HepG2 (cell line): ENCODE results near the gene CFTR. TPM values are rescaled to one million over a fixed set of nuclear protein-coding genes. Genes with fewer than 3 reads are reported as not detected.

Experiments used
- ATAC-seq: fragments of 200-7000 bp; cut with Tn5 transposase; 3 replicates; pipeline ENCODE4 v1.9.1; 2020; ENCODE audit warnings: mild to moderate bottlenecking, moderate library complexity
- BruUV-seq: library from RNA; stranded (reverse); fragments of 400-500 nt; replicated peaks from 2 replicates; lab custom pipeline; 2021; lab: Mats Ljungman, UMichigan
- CTCF ChIA-PET: fragments of 300-600 bp; formaldehyde crosslinking; extraction: SDS; loops from one replicate; lab custom pipeline; 2021; ENCODE audit warnings: low total read pairs, inconsistent platforms, low intra/inter-chr PET ratio; lab: Yijun Ruan, JAX
- POLR2A ChIA-PET: fragments of 350-600 bp; sonication (Branson Sonifier 250); formaldehyde crosslinking; loops from one replicate; lab custom pipeline; 2020; ENCODE audit warnings: antibody characterized with exemption, inconsistent platforms; lab: Yijun Ruan, JAX
- DNase-seq: peaks from one replicate; pipeline ENCODE4 v3.0.0-alpha.2; 2015; ENCODE audit warnings: low spot score
- FAIRE-seq: peaks from 3 replicates; lab custom pipeline; 2011; peaks lifted over from hg19 to GRCh38; lab: Jason Lieb, UNC
- H2AFZ ChIP-seq: one replicate; pipeline ENCODE4 v1.6.1; 2011; ENCODE audit warnings: low read length, inconsistent platforms
- H3K27ac ChIP-seq: fragments of 300-600 bp; 3 replicates; pipeline ENCODE4 v1.8.0; 2011; ENCODE audit warnings: mixed run types, mild to moderate bottlenecking, mixed read lengths, low read length, inconsistent platforms; ENCODE audit not compliant: insufficient read depth; ENCODE audit errors: extremely low read length
- H3K27me3 ChIP-seq, 2 experiments: fragments of 200-600 bp in 1 of 2; 2 replicates in 1 of 2; 3 replicates in 1 of 2; pipeline versions ENCODE4 v1.6.0 to v1.8.0; 2011; ENCODE audit warnings: low read length in 2 of 2, mild to moderate bottlenecking in 2 of 2, moderate library complexity in 2 of 2, inconsistent platforms in 1 of 2; ENCODE audit not compliant: insufficient read depth in 2 of 2, control insufficient read depth in 1 of 2
- H3K36me3 ChIP-seq, 2 experiments: fragments of 200-600 bp in 1 of 2; replicated peaks in 1 of 2; 2 replicates in 1 of 2; 3 replicates in 1 of 2; pipeline versions ENCODE4 v1.5.1 to v1.8.0; 2011; ENCODE audit warnings: low read length in 2 of 2, inconsistent platforms in 1 of 2; ENCODE audit not compliant: insufficient read depth in 2 of 2, control insufficient read depth in 1 of 2
- H3K4me1 ChIP-seq: 2 replicates; pipeline ENCODE4 v1.5.1; 2012; ENCODE audit warnings: low read length, inconsistent platforms; ENCODE audit not compliant: insufficient read depth
- H3K4me2 ChIP-seq: 2 replicates; pipeline ENCODE4 v1.6.0; 2011; ENCODE audit warnings: low read depth, low read length, inconsistent platforms
- H3K4me3 ChIP-seq, 3 experiments: fragments of 200-600 bp in 1 of 3; sonication (generic), shearing (Covaris generic) in 1 of 3; replicated peaks in 1 of 3; 2 replicates each; pipeline ENCODE4 v1.5.1; 2011 to 2016; ENCODE audit warnings: low read length in 3 of 3, inconsistent platforms in 2 of 3, low read depth in 2 of 3, mild to moderate bottlenecking in 2 of 3, control low read depth in 1 of 3, mixed read lengths in 1 of 3; ENCODE audit not compliant: insufficient read depth in 1 of 3
- H3K79me2 ChIP-seq: one replicate; pipeline ENCODE4 v1.6.1; 2011; ENCODE audit warnings: low read length, inconsistent platforms; ENCODE audit not compliant: insufficient read depth
- H3K9ac ChIP-seq: 2 replicates; pipeline ENCODE4 v1.6.0; 2011; ENCODE audit warnings: mild to moderate bottlenecking, low read depth, low read length, inconsistent platforms; ENCODE audit not compliant: insufficient read depth
- H3K9me3 ChIP-seq: 2 replicates; pipeline ENCODE4 v1.5.1; 2012; ENCODE audit warnings: mild to moderate bottlenecking, low read length
- H4K20me1 ChIP-seq: 2 replicates; pipeline ENCODE4 v1.6.0; 2011; ENCODE audit warnings: inconsistent platforms, mild to moderate bottlenecking, low read length, moderate library complexity; ENCODE audit not compliant: insufficient read depth
- GABPB1 ChIP-seq: IDR thresholded peaks from 2 replicates; pipeline ENCODE4 v1.6.1; 2016; ENCODE audit warnings: mild to moderate bottlenecking, missing genetic modification reagents, moderate library complexity, missing compliant biosample characterization
- GATAD1 ChIP-seq: IDR thresholded peaks from 2 replicates; pipeline ENCODE4 v1.6.1; 2016; ENCODE audit warnings: missing genetic modification reagents, missing compliant biosample characterization
- HNRNPL ChIP-seq: fragments of 200-400 bp; formaldehyde crosslinking; IDR thresholded peaks from 2 replicates; pipeline ENCODE4 v1.6.1; 2017; ENCODE audit warnings: mild to moderate bottlenecking, low read depth, low read length
- PATZ1 ChIP-seq: sonication (generic); formaldehyde crosslinking; IDR thresholded peaks from 2 replicates; pipeline ENCODE4 v1.4.0; 2020; ENCODE audit warnings: missing genetic modification reagents
- PAXIP1 ChIP-seq: sonication (generic); formaldehyde crosslinking; conservative IDR thresholded peaks from 2 replicates; pipeline ENCODE4 v1.4.0; 2020; ENCODE audit warnings: mild to moderate bottlenecking, missing genetic modification reagents, moderate library complexity
- SMC3 ChIP-seq: IDR thresholded peaks from 2 replicates; pipeline ENCODE4 v1.6.1; 2011; ENCODE audit warnings: low read length, improper control_type of control experiment
- ZMYM4 ChIP-seq: sonication (generic); formaldehyde crosslinking; IDR thresholded peaks from 2 replicates; pipeline ENCODE4 v1.8.1; 2023; ENCODE audit warnings: mild to moderate bottlenecking, missing genetic modification reagents
- ZNF350 ChIP-seq: sonication (generic); formaldehyde crosslinking; IDR thresholded peaks from 2 replicates; pipeline ENCODE4 v1.4.0; 2020; ENCODE audit warnings: mild to moderate bottlenecking, low read depth, missing genetic modification reagents, borderline replicate concordance
- ZNF577 ChIP-seq: sonication (generic); formaldehyde crosslinking; IDR thresholded peaks from 2 replicates; pipeline ENCODE4 v1.4.0; 2020; ENCODE audit warnings: mild to moderate bottlenecking, low read depth, missing genetic modification reagents, borderline replicate concordance
- ZSCAN5A ChIP-seq: sonication (generic); formaldehyde crosslinking; IDR thresholded peaks from 2 replicates; pipeline ENCODE4 v1.8.0; 2022; ENCODE audit warnings: mild to moderate bottlenecking, missing genetic modification reagents, borderline replicate concordance
- WGBS: methylation state at CpG from one replicate; pipeline ENCODE4 v1.1.6; 2017; ENCODE audit warnings: low lambda C conversion rate; 5-methylcytosine and 5-hydroxymethylcytosine counted together
- in situ Hi-C: cut with HindIII; loops from 2 replicates; pipeline ENCODE4 v1.10.0; 2017; ENCODE audit warnings: low pct_unique_long_range_greater_than_20kb; ENCODE audit not compliant: extremely low pct_ligation_motif_present
- intact Hi-C: fragments of 100-400 bp; cut with micrococcal nuclease; formaldehyde crosslinking; loops from one replicate; pipeline ENCODE4 v1.10.0; 2022; ENCODE audit not compliant: unreplicated experiment
- polyA plus RNA-seq, 8 experiments: library from polyadenylated mRNA; depleted of rRNA in 3 of 8; stranded (reverse) in 7 of 8; unstranded in 1 of 8; fragments of >200 nt; fragmentation: Illumina TruSeq in 4 of 8; extraction: Trizol in 4 of 8; gene quantifications; 2 replicates each; pipeline versions ENCODE4 v1.2.1 to v1.2.3, GENCODE V29; 2011 to 2016; ENCODE audit warnings: low read depth in 4 of 8, missing spikeins in 1 of 8, mixed read lengths in 1 of 8; ENCODE audit not compliant: insufficient read depth in 1 of 8
- total RNA-seq, 5 experiments: library from RNA; depleted of rRNA; stranded (reverse); fragments of >200 nt; fragmentation: Illumina TruSeq; extraction: Trizol; gene quantifications; 2 replicates each; pipeline ENCODE4 v1.2.3, GENCODE V29; 2016; ENCODE audit warnings: low read depth in 1 of 5

CFTR gene
- total and polyA plus RNA-seq, 2 of the 13 experiments (the other 11 are each of a cell fraction or from before 2014, with no cell fraction given), result not detected

GRCh38 chr7:117502331-117502730 lies 22.5 kb downstream of the CFTR start (continued):
- no peak for TF ChIP-seq PATZ1 (CRISPR knock-in tag)

GRCh38 chr7:117505238-117505637 lies 25.4 kb downstream of the CFTR start:
- Histone ChIP-seq H3K4me2 (no peak overlapping the region), H3K27ac (no peak overlapping the region), H4K20me1 (no peaks in the 10 kb centered on the region), H3K27me3 (no peaks in the 10 kb centered on the region), H2AFZ (no peak overlapping the region), H3K79me2 (no peaks in the 10 kb centered on the region), H3K4me3 (no peak overlapping the region), H3K36me3 (no peaks in the 10 kb centered on the region), H3K4me1 (no peaks in the 10 kb centered on the region), H3K9me3 (no peaks in the 10 kb centered on the region), H3K9ac (no peak overlapping the region)
- 0 out of 2 replicates have a peak, but pooled peaks have one; percentile 8 for TF ChIP-seq SMC3
- TF ChIP-seq ZMYM4 (CRISPR knock-in tag), result no peak
- ATAC-seq (no peak), DNase-seq (no peak), FAIRE-seq (no peak)
- in situ Hi-C loops, result no loop called here
- POLR2A ChIA-PET, result no interaction called here
- no TSS peak for BruUV-seq
- intact Hi-C loops, result no loop called here
- CTCF ChIA-PET, result no interaction called here
- WGBS, result 0% methylated on average over 3 of the region's 3 CpGs

GRCh38 chr7:117508676-117509075 lies 28.9 kb downstream of the CFTR start:
- ChIA-PET POLR2A (no interaction called here), CTCF (no interaction called here)
- H3K9me3 ChIP-seq, result no peaks in the 10 kb centered on the region
- WGBS, result 50% methylated on average over 1 of the region's 1 CpG
- no peaks in the 10 kb centered on the region for H3K79me2 ChIP-seq
- no peak overlapping the region for H3K4me3 ChIP-seq
- H3K27ac ChIP-seq, result no peak overlapping the region
- DNase-seq, result no peak
- BruUV-seq, result no TSS peak
- no peaks in the 10 kb centered on the region for H3K4me1 ChIP-seq
- no peak overlapping the region for H2AFZ ChIP-seq
- ATAC-seq, result no peak
- H3K36me3 ChIP-seq, result no peaks in the 10 kb centered on the region
- no peak for FAIRE-seq
- H3K27me3 ChIP-seq, result no peaks in the 10 kb centered on the region
- no peak overlapping the region for H3K9ac ChIP-seq
- H4K20me1 ChIP-seq, result no peaks in the 10 kb centered on the region
- H3K4me2 ChIP-seq, result no peak overlapping the region
- in situ Hi-C loops (no loop called here), intact Hi-C loops (no loop called here)
- no peak for TF ChIP-seq HNRNPL
- TF ChIP-seq ZSCAN5A (CRISPR knock-in tag), result no peak
- no peak for TF ChIP-seq ZNF577 (CRISPR knock-in tag)
- no peak for TF ChIP-seq GATAD1
- TF ChIP-seq GABPB1 (CRISPR knock-in tag), result no peak
- no peak for TF ChIP-seq PAXIP1
- TF ChIP-seq ZNF350 (CRISPR knock-in tag), result no peak
